Chondrocyte (in vitro differentiated cells): ENCODE measurements around the gene TRIP13. TPM values are rescaled to one million over a fixed set of nuclear protein-coding genes. Genes with fewer than 3 reads are reported as not detected.
"Not testable (repeated sequence)": the region's sequence is repeated elsewhere in the genome, so short reads cannot be mapped to it uniquely, and the experiment has no call there.

Source experiments
- DNase-seq: peaks from one replicate; pipeline ENCODE4 v3.0.0; 2021; ENCODE audit warnings: mixed read lengths, low spot score
- H3K27ac Mint-ChIP-seq: one replicate; pipeline ENCODE4 v1.8.0; 2021; ENCODE audit warnings: mild to moderate bottlenecking, moderate library complexity, mixed read lengths; ENCODE audit not compliant: unreplicated experiment
- H3K27me3 Mint-ChIP-seq: 2 replicates; pipeline ENCODE4 v1.8.0; 2021; ENCODE audit warnings: low read depth, mixed read lengths
- H3K36me3 Mint-ChIP-seq: 2 replicates; pipeline ENCODE4 v1.8.0; 2021; ENCODE audit warnings: low read depth, mixed read lengths
- H3K4me1 Mint-ChIP-seq: 2 replicates; pipeline ENCODE4 v1.8.0; 2021; ENCODE audit warnings: low read depth, mild to moderate bottlenecking, mixed read lengths
- H3K4me3 Mint-ChIP-seq: one replicate; pipeline ENCODE4 v1.8.0; 2021; ENCODE audit warnings: mild to moderate bottlenecking, moderate library complexity, mixed read lengths; ENCODE audit not compliant: unreplicated experiment
- H3K9me3 Mint-ChIP-seq: 2 replicates; pipeline ENCODE4 v1.8.0; 2021; ENCODE audit warnings: low read depth, mixed read lengths
- CTCF ChIP-seq: fragments of 200-600 bp; sonication (generic); IDR thresholded peaks from 2 replicates; pipeline ENCODE4 v1.5.0; 2021; ENCODE audit warnings: antibody characterized with exemption, mild to moderate bottlenecking, moderate library complexity
- total RNA-seq: library from RNA; stranded (reverse); gene quantifications from 3 replicates; pipeline ENCODE4 v1.2.1, GENCODE V29; 2021

TRIP13 gene
- total RNA-seq, 1 donor from 2014 or later = 4.9 TPM

- peaks cover 8% of the 10 kb centered on the region for H3K9me3 Mint-ChIP-seq
- DNase-seq = no peak
- H3K4me1 Mint-ChIP-seq = peaks cover 6% of the 10 kb centered on the region
- TF ChIP-seq CTCF = peak; percentile 95
- no peak overlapping the region for H3K4me3 Mint-ChIP-seq
- H3K27ac Mint-ChIP-seq = no peak overlapping the region
- peaks cover 31% of the 10 kb centered on the region for H3K27me3 Mint-ChIP-seq
- H3K36me3 Mint-ChIP-seq = peaks cover 4% of the 10 kb centered on the region
These were observed 30.7 kb downstream of the TRIP13 start for GRCh38 chr5:923281-923873.

- Mint-ChIP-seq H3K4me3 (peak overlapping the region; percentile 66), H3K4me1 (peaks cover 6% of the 10 kb centered on the region), H3K9me3 (no peaks in the 10 kb centered on the region), H3K27me3 (peaks cover 52% of the 10 kb centered on the region), H3K36me3 (peaks cover 3% of the 10 kb centered on the region), H3K27ac (no peak overlapping the region)
- TF ChIP-seq CTCF = peak; percentile 71
- DNase-seq = no peak
These were observed 33.9 kb downstream of the TRIP13 start for GRCh38 chr5:926417-927171.

GRCh38 chr5:927172-928015 lies 34.7 kb downstream of the TRIP13 start:
- TF ChIP-seq CTCF = peak; percentile 4
- no peak for DNase-seq
- Mint-ChIP-seq H3K27me3 (peaks cover 59% of the 10 kb centered on the region), H3K27ac (no peak overlapping the region), H3K9me3 (no peaks in the 10 kb centered on the region), H3K36me3 (peaks cover 3% of the 10 kb centered on the region), H3K4me3 (peak overlapping the region; percentile 40), H3K4me1 (peaks cover 6% of the 10 kb centered on the region)

- H3K4me1 Mint-ChIP-seq, DNase-seq, H3K27ac Mint-ChIP-seq, H3K36me3 Mint-ChIP-seq, H3K9me3 Mint-ChIP-seq, H3K4me3 Mint-ChIP-seq: not testable (repeated sequence)
- H3K27me3 Mint-ChIP-seq = peaks cover 72% of the 10 kb centered on the region
These were observed 36.5 kb downstream of the TRIP13 start for GRCh38 chr5:929182-929581.

- DNase-seq = no peak
- peaks cover 3% of the 10 kb centered on the region for H3K36me3 Mint-ChIP-seq
- no peaks in the 10 kb centered on the region for H3K9me3 Mint-ChIP-seq
- no peak overlapping the region for H3K4me3 Mint-ChIP-seq
- peaks cover 70% of the 10 kb centered on the region for H3K27me3 Mint-ChIP-seq
- peaks cover 6% of the 10 kb centered on the region for H3K4me1 Mint-ChIP-seq
- TF ChIP-seq CTCF = no peak
- H3K27ac Mint-ChIP-seq = no peak overlapping the region
These were observed 36.9 kb downstream of the TRIP13 start for GRCh38 chr5:929596-929995.
